Brain pericyte (primary cell): ENCODE results near the gene ADAM10.
"Not testable (repeated sequence)": the region's sequence is repeated elsewhere in the genome, so short reads cannot be mapped to it uniquely, and the experiment has no call there.

Experiments used
- DNase-seq: peaks from one replicate; pipeline ENCODE4 v3.0.0-alpha.2; 2012; ENCODE audit warnings: low read depth, low spot score

Gene ADAM10

DNA sequence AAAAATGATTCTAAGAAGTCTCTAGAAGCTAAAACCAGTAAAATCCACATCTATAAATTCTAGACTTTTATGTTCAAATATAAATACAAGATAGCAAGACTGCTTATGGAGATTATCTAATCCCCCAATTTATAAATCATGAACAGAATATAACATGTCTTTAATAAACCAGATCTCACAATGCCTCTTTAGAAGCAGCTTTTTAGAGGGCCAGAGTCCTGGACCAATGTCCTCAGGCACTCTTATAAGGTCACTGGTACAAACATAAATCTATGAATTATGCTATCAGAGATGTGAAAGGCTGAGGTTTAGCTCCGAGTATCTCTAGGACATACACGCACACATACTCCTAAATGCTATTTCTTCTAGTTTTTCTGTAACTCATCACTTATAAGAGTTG, 78.3 kb downstream of the ADAM10 start:
- DNase-seq, result no peak

DNA sequence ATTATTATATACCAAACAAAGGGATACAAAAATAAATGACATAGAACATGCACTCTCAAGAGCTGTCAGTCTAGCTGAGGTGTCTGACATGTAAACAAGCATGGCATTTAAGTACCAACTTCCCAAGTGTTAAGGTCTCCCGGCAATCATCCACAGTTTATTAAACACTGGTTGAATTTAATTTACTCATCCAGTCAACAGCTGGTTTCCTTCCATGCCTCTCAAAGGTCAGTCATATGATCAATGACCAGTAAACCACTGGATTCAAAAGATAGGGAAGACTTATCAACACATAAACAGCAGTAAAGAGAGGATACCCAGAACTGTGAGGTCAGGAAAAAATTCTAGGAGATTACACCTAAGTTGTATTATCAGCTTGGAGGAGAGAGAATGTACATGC, 80.4 kb downstream of the ADAM10 start:
- no peak for DNase-seq

DNA sequence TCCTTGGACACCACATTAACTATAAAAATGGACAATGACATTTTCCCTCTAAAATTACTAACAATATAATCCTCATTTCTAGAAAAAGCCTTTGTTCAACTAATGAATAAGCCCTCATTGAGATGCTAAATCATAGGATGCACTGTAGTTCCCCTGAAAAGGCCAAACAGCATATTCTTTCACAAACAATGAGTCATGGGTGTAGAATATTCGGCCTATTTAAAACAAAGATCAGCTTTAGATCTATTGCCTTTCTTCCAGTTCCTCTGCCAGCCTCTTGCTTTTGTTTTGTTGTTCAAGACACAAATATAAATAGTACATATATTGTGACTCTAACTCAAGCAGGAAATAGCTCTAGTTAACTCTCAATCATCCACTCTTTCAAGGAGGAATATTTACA, 82.5 kb downstream of the ADAM10 start:
- peak; percentile 4 for DNase-seq

DNA sequence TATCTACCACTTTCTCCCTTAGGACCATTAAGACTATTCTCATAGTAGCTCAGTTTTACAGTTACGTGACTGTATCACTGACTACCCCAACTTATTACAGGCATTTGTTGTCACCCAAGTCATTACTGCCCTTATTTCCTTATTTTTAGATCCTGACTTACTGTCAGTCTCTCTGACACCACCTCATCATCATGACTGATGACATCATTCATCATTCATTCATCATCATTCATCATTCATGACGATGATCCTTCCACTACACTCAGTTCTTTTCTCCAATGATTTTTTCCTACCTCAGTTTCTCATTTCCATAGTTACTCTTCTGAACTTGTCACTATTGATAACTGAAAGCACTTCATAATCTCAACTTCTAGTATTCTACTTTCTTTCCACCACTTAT, 83.8 kb downstream of the ADAM10 start:
- DNase-seq, result no peak

DNA sequence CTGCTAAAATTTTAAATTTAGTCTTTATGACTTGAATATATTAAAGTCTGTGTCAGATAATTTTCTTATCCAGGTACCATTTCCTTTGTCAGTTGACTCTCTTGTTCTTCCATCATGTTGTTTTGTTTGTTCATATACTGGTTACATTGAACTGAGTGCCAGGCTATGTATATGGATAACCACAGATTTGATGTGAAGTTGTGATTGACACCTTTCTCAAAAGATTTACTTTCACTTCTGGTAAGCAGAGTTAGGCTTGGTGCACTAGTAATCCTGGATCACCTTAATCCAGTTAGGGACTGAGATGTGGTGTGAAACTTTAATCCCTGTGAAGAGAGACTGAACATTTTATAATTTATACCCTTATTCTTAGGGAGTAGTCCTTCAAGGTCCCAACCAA, 99.4 kb downstream of the ADAM10 start:
- DNase-seq, result no peak

DNA sequence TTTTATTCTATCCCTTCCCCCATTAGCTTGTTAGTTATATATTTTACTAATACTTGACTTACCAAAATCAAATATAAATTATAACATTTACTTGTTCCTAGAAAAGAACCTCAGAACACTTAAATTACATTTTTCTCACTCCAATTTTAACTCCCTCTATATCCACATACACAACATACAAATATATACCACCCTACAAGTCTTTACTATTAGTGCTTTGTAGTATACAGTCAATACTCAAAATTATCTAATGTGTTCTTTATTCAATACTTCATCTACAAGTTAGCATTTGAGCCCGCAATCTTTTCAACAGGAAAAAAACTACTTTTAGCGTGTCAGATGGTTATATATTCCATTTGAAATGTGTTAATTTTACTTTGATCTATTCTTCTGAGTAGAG, 100.3 kb downstream of the ADAM10 start:
- DNase-seq, result no peak

DNA sequence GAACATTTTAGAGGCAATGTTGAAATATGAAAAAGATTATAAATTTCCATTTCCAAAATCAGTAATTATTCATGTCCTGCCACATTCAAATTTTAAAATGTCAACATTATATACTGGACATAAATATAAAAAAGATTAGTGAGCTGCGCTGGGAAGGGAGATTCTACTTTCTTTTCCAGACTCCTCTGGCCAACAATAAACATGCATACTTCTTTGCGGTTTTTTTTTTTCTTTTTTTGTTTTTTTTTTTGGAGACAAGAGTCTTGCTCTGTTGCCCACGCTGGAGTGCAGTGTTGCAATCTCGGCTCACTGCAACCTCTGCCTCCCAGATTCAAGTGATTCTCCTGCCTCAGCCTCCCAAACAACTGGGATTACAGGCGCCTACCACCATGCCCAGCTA, 105.5 kb downstream of the ADAM10 start:
- no peak for DNase-seq

DNA sequence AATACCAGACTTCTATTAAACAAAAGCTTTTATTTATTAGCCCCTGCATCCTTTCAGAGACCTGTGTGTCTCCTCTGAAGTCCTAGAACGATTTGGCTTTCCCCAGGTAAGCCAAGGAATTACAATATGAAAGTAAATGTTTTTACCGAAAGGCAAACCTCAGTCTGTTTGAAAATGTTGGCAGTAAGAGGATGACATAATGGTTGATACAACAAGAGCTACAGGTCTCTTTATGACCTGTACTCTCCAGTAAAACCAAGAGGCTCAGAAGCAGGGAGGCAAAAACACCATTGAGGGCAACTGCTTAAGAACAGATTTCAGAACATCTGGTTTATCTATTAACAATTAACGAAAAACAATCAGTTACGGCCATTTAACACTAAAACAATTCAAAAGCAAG, 107.8 kb downstream of the ADAM10 start:
- DNase-seq, result no peak

DNA sequence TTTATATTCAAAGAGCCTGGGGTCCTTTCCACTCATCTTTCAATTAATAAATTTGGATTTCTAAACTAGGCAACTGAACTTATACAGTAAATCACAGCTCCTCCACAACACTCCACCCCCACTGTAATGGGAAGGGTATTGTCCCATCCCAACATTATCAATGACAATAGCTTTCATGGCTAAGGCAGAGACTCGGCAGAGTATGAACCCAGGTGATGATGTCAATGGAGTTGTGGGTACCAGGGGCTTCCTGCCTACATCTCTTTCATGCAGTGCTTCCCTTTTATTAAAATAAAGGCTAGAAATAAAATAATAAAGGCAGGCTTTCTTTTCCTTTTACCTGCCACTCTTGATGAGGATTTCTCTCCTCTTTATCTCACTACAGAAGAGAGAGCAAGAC, 109.5 kb downstream of the ADAM10 start:
- no peak for DNase-seq

DNA sequence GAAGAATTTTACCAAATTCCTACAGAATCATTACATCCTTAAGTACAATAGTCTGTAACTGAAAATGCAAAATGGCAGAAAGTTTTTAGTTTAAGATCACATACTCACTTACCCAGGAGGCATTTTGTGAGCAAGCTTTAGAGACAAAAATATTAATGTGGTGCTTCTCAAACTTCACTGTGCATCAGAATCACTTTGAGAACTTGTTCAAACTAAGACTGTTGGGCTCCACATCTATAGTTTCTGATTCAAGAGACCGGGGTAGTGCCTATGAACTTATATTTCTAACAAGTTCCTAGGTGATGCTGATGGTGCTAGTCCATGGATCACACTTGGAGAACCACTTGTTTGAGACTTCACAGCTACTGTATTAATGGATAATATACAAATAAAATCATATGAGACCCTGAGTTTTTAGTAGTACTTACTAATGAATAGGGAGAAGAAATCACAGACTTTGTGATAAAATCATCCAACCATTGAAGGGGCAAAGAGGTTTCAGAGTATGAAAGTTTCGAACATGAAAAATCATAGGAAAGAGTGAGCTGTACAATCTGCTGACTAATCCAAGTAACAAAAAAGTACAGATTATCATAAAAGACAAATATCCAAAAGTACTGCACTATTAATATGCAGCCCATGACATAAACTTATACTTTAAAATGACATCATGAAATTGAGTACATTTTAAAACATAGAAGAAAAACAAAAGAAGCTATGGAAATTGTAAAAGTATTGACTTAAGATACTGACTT, 110.3 kb downstream of the ADAM10 start:
- DNase-seq, result no peak

DNA sequence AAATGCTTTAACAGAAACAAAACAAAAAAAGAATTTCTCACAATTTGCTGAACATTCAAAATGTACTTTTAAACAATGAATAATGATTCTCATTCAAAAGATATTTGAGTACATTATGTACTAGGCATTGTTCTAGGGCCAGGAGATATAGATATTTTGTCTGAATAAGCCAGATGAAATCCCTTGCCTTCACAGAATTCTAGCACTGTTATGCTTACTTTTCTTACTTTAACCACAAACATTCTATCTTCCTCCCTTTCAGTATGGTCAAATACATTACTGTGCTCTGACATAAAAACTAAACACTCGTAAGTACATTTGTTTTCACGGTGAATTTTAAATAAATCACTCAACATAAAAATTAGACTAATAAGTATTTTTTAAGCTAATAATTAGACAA, 116.7 kb downstream of the ADAM10 start:
- no peak for DNase-seq

DNA sequence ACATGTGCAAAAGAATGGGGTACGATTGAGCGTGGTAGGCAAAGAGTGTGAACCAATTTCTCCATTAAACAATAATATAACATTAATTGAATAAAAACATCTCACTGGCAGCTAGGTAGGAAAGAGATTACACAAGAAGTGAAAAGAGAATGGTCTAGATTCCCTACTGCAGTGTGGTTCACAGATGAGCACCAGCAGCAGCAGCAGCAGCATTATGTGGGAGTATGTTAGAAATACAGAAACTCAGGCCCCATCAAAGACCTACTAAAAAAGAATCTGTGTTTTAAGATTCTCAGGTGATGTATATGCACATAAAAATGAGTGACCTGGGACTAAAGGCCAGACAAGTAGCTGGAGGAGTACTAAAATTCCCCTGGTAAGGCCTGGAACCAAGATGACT, 118.2 kb downstream of the ADAM10 start:
- no peak for DNase-seq

DNA sequence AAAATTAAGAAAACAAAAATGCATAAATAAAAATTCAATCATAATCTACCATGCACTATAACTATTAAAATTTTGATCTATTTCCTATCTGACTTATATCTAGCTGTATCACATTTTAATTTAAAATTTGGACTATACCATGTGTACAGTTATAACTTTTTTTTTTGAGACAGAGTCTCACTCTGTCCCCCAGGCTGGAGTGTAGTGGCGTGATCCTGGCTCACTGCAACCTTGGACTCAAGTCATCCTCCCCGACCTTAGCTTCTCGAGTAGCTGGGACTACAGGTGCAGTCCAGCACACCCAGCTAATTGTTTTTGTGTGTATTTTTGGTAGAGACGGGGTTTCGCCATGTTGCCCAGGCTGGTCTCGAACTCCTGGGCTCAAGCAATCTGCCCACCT, 119.9 kb downstream of the ADAM10 start:
- DNase-seq, result no peak

DNA sequence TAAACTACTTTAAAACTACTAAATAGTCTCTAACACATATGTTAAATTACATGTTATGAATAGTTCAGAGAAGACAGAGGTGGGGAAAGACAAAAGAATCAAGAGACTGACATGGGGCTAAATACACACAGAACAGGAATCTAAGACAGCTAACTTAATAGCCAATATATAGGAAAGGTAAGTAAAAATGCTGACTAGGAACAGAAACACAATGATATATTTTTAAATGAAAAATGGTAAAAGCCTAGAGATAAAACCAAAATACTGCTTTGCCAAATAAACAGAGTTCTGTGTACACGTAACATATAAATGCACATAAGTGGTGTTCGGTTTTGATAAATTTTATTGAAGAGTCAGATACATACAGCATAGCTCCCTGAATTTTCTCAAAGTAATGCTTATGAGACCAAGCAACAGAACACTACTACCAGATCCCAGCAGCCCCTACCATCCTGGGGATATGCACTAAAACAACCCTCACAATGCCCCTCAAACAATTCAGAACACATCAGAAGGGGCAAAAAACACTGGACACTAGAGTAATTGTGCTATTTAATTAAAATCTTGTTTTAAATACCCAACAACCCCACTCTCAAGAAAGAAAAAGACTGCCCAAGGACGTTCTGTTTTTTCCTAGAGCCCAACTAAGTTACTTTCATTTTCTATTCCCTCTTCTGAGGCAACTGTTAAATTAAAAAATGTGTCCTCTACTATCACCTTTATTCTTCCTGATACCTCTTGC, 121.1 kb downstream of the ADAM10 start:
- DNase-seq, result no peak

DNA sequence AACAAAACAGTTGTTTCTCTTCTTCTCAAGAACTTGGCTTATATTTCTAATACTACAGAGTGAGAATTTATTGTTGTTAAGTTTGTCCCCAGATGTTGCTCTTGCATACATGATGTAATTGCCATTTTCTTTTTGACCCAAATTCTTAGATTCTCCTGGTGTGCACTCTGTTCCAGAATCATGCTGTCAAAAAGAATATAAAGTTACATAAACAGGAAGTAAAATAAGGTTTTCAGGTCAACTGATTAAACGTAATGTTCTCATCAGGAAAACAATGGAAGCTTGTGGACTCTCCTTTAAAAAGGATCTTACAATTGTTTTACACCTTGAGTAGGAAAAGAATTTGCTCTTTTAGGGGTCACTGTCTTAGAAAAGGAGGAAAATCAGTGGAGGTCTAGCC, 121.8 kb downstream of the ADAM10 start:
- no peak for DNase-seq

DNA sequence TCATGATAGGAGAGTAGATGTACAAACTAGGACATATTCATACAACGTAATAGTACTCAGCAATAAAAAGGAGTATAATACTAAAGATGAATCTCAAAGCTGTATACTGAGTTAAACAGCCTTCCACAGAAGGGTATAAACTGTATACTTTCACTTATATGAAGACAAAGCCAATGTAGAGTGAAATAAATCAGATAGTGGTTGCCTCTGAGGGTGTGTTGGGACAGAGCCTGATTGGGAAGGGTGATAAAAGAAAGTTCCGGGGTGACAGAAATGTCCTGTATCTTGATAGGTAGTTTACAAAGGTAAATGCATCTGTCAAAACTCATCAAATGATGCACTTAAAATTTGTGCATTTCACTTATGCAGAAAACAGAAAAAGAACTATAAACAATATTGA, 122.5 kb downstream of the ADAM10 start:
- no peak for DNase-seq

DNA sequence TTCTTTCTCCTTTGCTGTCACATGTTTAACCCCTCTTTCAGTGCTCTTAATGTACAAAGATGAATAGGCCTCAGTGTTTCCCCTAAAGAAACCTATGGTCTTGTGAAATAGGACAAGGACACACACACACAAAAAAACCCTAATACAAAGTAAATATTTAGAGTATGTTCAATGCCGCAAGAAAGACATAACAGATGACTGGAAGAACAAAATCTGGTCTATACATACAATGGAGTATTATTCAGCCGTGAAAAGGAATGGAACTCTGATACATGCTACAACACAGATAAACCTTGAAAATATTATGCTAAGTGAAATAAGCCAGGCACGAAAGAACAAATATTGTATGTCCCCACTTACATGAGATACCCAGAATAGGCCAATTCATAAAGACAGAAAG, 123.1 kb downstream of the ADAM10 start:
- no peak for DNase-seq

DNA sequence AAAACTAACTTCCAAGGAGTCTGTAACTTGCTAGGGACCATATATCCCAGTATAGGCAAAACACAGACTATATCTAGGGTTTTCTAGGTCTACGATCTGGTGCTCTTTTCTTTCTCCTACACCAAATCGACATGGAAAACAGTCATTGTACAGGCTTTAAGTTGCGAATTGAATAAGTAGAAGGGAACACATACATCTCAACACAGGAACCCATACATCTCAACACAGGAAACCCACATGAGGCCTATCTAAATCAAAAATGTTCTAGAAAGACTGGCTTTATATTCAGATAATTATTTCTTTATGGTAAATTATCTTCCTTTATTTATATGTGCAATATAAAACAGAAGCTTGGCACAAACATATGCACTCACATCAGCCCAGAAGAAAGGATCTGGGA, 126.6 kb downstream of the ADAM10 start:
- DNase-seq, result no peak

DNA sequence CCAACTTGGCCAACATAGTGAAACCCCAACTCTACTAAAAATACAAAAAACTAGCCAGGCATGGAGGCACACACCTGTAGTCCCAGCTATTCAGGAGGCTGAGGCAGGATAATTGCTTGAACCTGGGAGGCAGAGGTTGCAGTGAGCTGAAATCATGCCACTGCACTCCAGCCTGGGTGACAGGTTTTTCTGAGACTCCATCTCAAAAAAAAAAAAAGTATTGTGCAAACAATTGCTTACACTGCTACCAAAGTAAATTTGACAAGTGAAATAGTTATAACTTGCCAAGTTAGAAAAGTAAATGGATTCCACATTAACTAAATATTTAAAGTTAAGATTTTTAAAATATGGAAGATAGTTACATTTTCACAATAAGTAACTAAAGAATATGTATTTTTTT, 129.2 kb downstream of the ADAM10 start:
- DNase-seq, result not testable (repeated sequence)

DNA sequence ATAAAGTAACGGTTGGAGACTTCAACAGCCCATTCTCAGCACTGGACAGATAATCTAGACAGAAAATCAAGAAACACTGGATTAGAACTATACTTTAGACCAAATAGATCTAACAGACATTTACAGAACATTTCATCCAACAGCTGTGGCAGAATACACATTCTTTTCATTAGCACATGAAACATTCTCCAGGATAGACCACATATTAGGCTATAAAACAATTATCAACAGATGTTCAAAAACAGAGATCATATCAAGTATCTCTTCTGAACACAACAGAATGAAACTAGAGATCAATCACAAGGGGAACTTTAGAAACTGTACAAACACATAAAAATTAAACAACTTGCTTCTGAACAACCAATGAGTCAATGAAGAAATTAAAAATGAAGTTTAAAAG, 133.3 kb downstream of the ADAM10 start:
- DNase-seq, result no peak

DNA sequence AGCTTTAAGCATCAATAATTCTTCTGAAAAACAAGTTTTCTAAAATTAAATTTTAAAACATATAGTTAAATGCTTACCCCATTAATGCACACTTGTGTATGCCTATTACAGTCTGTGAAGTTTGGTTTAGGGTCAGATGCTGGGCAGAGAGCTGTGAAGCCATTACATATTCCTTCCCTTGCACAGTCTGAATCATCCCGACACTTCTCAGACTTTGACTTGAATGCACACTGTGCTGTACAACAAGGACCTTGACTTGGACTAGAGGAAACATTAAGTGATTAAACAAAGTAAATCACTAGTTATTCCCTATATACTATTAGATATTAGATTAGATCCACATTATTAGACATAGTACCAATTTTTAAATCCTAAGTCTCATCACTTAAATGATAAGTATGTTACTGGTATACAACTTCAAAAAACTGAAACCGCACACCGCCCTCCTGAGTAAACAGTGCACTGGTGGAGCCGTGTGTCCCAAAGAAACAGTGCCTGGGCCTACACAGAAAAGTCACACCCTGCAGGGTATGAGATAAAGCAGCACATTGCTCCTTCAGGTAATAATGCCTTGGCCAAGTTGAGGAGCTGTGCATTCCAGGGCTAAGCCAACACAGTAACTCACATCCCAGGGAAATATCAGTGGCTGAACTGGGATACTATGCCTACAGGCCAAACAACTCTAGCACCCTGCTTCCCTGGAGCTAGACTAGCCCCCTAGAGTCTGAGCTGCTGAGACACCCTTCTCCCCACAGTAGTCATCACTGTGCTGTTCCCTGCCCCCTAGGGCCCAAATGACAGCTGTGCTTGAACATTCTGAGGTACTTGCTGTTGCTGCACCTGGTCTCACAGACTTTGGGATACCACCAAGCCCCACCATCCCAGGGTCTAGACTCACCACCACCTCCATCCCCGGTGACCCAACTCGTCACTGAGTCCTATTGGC, 137.5 kb downstream of the ADAM10 start:
- DNase-seq, result no peak

DNA sequence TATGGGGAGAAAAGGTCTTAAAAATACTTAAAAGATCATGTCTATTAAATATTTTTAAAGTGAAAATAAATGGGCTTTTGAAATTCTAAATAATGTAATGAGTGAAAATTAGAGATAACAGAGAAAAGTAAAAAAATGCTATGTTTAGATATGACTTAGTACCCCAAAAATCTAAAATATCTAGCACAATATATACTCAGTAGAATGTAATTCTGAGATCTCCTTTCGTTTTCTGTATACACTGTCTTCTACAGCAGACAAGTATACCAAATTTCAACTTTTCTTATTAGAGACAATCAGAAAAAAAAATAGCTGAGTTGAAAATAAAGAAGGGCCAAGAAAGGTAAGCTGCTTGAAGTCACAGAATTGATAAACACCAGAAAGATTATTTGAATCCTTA, 140.8 kb downstream of the ADAM10 start:
- DNase-seq, result no peak
